GM18499 (cell line): ENCODE data around the gene PNRC2.
"Not testable (repeated sequence)": the region's sequence is repeated elsewhere in the genome, so short reads cannot be mapped to it uniquely, and the experiment has no call there.

Source experiments
- ATAC-seq: cut with Tn5 transposase; IDR thresholded peaks from one replicate; pipeline ENCODE4 v1.9.1; 2021; ENCODE audit warnings: moderate number of reproducible peaks; ENCODE audit not compliant: insufficient read depth, unreplicated experiment

Gene PNRC2

GRCh38 chr1:23980728-23981070 is 21.1 kb downstream of the PNRC2 start:
- ATAC-seq: peak; percentile 25

GRCh38 chr1:23984417-23985186 is 25.0 kb downstream of the PNRC2 start:
- ATAC-seq: no peak

- not testable (repeated sequence) for ATAC-seq
Measured at GRCh38 chr1:23987038-23987437, 27.4 kb downstream of the PNRC2 start.

GRCh38 chr1:23989263-23989662 is 29.6 kb downstream of the PNRC2 start:
- no peak for ATAC-seq

- ATAC-seq: not testable (repeated sequence)
Measured at GRCh38 chr1:23992011-23992410, 32.4 kb downstream of the PNRC2 start.

- ATAC-seq: no peak
Measured at GRCh38 chr1:23995431-23995837, 35.8 kb downstream of the PNRC2 start.

GRCh38 chr1:23996700-23997229 is 37.1 kb downstream of the PNRC2 start:
- ATAC-seq: no peak

- ATAC-seq: no peak
Measured at GRCh38 chr1:23997812-23998211, 38.2 kb downstream of the PNRC2 start.

- ATAC-seq: no peak
Measured at GRCh38 chr1:23999156-23999671, 39.6 kb downstream of the PNRC2 start.

- ATAC-seq: no peak
Measured at GRCh38 chr1:24002695-24003094, 43.1 kb downstream of the PNRC2 start.

GRCh38 chr1:24003331-24003972 is 43.8 kb downstream of the PNRC2 start:
- no peak for ATAC-seq

- ATAC-seq: no peak
Measured at GRCh38 chr1:24004132-24004531, 44.5 kb downstream of the PNRC2 start.

- ATAC-seq: no peak
Measured at GRCh38 chr1:24005163-24005562, 45.5 kb downstream of the PNRC2 start.

GRCh38 chr1:24007079-24007478 is 47.5 kb downstream of the PNRC2 start:
- no peak for ATAC-seq

- not testable (repeated sequence) for ATAC-seq
Measured at GRCh38 chr1:24008574-24009184, 49.1 kb downstream of the PNRC2 start.

GRCh38 chr1:24009406-24009805 is 49.8 kb downstream of the PNRC2 start:
- no peak for ATAC-seq

- ATAC-seq: no peak
Measured at GRCh38 chr1:24010650-24011049, 51.0 kb downstream of the PNRC2 start.

GRCh38 chr1:24012878-24013277 is 53.2 kb downstream of the PNRC2 start:
- ATAC-seq: not testable (repeated sequence)
